Stimulated activated naive CD4-positive, alpha-beta T cell (primary cell): ENCODE results near the gene GFI1B.
"Not testable (repeated sequence)": the region's sequence is repeated elsewhere in the genome, so short reads cannot be mapped to it uniquely, and the experiment has no call there.

Source experiments
- DNase-seq, 6 experiments: peaks; one replicate each; lab custom pipeline; 2025; lab: John Stamatoyannopoulos, UW

GFI1B gene

DNA sequence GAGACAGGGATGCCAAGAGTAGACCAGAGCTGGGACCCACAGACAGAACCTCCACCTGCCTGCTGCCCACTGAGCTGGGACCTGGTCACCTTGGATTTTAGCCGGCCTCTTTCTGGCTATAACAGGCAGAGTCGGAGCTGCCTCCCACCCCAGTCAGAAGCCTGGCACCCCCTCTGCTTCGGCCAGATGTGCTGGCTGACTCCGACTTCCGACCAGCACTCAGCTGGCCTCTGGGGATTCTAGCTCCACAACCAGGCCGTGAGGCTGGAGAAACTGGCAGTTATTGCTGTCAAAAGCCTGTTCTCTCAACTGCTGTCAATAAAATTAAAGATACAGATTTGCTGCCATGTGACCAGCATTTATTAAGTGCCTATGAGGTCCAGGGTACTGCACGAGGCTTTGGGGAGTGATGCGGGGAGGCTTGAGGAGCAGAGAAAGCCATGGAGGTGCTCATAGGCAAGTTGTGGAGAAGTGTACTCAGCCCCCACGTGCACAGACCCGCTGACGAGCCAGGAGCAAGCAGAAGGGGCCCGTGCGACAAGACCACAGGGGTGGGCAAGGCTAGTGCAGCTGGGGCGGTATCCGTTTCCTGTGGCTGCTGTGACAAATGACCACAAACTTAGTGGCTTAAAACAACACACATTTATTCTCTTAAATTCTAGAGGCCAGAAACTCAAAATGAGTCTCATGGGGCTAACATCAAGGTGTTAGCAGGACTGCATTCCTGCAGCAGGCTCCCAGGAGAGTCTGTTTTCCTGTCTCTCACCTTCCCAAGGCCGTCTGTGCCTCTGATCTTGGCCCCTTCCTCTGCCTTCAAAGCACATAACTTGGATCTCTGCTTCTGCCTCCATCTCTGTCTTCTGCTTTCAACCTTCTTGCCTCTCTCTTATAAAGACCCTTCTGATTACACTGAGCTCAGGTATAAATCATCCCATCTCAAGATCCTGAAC lies 13.1 kb downstream of the GFI1B start:
- no peak for DNase-seq

DNA sequence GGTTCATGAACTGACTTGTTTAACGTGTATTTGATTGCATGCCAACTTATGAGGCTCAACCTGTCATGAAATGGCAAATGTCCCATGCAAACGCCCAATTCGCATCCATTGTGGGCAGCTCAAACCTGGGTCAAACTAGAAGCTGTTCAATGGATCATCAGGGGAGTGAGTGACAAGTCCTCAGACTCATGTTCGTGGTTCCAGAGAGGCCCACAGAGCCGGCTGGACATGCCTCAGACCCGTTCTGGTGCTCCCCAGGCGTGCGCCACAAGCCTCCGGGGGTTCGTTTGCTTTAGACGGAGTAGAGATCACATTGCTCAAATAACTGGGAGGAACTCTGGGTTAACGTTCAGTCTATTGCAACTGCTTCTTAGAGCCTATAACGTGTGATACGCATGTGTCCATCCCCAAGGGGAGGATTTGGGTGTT lies 15.0 kb downstream of the GFI1B start:
- DNase-seq: no peak

DNA sequence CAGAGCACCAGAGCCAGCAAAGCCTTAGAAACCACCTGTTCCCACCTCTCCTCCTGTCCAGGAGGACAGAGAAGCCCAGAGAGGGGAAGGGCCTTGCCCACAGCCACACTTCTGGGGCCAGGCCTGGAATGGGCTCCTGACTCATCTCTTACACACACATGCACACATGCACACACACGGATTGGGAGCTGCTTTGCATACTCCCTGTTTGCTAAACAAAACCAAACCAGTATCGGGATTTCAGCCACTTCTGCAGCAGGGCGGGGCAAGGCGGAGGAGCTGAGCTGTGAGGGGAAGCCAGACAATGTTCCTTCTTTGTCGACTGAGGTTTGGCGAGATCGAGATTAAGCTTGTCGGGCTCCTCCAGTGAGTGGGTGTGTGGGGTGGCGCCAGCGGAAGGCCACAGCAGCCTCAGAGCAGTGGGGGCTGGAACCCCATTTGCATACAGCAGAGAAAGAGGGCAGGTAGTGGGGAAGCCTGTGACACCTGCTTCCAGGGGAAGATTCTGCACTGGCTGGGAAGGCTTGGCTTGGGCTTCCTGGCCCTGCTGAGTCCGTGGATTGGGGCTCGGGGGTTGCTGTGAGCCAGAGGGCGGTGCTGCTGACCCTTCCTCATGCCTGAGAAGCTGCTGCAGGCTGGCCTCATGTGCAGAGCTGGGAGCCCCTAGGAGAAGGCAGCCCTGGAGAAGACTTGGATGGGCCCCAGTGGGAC lies 16.1 kb downstream of the GFI1B start:
- no peak for DNase-seq

DNA sequence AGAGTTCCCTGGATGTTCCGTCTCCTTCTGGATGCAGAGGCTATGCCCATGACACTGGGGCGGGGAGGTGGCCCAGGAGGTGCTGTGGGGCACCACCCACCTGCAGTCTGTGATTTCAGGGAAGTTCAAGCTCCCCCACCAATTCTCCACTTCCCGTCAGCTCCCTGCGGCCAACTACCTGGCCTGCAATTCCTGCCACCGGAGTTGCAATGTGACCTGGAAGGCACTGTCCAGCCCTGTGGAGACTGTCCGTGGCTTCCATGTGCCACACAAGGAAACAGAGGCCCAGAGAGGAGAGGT lies 16.6 kb downstream of the GFI1B start:
- no peak for DNase-seq

DNA sequence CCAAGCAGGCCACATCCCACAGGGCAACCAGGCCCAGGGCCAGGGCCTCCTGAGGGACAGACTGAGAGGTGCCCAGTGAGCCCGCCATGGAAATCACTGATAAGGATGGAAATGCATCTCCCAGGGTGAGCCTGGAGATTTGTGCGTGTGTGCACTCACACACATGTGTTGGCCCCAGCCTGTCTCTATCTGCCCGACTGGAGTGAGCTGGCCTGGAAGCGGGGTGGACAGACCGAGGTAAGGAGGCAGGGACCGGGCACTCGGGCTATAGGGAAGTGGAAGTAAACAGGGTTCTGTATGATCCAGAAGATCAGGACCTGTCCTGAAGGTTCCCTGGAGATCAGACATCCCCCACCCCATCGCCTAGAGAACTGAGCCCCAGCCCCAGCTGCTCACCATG lies 17.4 kb downstream of the GFI1B start:
- DNase-seq: no peak

DNA sequence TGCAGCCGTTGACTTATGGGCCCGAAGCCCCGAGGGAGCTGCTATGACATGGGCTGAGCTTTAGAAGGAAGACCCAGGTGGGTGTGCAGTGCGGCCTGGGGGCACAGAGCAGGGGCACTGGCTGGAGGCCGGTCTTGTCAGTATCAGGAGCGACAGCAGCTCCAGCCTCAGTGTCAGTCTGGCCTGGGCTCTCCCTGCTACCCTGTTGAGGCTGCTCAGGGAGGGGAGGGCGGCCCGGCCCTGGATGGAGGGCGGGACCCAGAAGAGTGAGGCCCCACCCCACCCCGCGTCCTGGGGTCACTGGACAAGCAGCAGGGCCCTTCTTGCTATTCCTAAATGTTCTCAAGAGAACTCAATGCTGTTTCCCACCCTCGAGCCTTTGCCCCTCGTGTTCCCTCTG lies 18.0 kb downstream of the GFI1B start:
- DNase-seq: no peak

DNA sequence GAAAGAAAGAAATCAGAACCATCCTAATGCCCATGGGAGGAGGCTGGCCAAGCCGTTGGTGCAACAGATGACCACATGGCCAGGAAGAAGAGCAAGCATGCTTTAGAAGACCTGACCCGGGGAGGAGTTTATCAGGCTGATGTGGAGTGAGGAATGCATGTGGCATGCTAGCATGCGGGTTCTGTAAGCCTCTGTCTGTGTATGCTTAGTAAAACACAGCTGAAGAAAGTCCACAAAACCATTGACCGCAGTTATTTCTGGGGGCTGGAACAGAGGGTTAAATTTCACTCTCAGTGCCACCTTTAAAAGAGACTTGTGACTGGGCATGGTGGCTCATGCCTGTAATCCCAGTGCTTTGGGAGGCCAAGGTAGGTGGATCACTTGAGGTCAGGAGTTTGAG lies 19.1 kb downstream of the GFI1B start:
- no peak for DNase-seq

DNA sequence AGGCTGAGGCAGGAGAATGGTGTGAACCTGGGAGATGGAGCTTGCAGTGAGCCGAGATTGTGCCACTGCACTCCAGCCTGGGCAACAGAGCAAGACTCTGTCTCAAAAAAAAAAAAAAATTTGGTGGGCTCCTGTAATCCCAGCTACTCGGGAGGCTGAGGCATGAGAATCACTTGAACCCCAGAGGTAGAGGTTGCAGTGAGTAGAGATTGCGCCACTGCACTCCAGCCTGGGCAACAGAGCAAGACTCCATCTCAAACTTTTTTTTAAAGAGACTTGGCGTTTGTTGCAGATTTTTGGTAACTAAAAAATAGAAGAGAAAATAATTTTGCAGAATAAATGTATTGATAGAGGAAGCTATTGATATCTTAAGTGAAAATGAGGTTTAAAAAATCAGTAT lies 19.7 kb downstream of the GFI1B start:
- DNase-seq: not testable (repeated sequence)

DNA sequence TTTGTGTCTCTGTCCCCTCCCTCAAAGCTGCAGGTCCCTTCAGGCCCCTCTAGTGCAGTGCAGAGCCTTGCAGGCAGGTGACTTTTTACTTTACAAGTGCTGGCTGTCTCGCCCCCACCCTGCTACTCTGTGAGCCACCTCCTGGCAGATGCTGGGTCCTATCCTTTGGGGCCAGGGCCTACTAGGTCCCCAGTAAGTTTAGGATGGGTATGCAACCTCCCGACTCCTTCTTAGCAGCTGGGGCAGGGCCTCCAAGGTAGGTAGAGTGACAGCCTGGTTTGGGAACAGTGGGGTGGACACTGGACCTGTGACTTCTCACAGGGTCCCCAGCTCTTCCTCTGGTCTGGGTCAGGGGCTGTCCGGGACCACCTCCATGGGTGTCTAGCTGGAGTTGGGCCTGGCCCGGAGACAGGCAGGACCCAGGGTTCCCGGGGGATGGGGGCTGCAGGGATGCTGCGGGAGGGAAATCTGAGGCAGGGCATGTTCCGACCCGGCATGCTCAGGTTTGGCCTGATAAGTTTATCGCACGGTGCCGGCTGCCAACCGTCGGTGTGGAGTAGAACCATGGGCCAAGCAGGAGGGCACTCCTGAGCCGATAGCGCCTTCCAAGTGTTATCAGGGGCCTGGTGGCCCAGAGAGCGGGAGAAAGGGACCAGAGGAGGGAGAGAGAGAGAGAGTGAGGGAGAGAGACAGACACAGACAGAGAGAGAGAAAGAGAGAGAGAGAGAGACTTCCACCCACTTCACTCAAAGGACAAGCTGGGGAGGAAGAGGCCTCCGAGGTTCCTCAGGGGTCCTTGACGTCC lies 20.5 kb downstream of the GFI1B start:
- no peak for DNase-seq

DNA sequence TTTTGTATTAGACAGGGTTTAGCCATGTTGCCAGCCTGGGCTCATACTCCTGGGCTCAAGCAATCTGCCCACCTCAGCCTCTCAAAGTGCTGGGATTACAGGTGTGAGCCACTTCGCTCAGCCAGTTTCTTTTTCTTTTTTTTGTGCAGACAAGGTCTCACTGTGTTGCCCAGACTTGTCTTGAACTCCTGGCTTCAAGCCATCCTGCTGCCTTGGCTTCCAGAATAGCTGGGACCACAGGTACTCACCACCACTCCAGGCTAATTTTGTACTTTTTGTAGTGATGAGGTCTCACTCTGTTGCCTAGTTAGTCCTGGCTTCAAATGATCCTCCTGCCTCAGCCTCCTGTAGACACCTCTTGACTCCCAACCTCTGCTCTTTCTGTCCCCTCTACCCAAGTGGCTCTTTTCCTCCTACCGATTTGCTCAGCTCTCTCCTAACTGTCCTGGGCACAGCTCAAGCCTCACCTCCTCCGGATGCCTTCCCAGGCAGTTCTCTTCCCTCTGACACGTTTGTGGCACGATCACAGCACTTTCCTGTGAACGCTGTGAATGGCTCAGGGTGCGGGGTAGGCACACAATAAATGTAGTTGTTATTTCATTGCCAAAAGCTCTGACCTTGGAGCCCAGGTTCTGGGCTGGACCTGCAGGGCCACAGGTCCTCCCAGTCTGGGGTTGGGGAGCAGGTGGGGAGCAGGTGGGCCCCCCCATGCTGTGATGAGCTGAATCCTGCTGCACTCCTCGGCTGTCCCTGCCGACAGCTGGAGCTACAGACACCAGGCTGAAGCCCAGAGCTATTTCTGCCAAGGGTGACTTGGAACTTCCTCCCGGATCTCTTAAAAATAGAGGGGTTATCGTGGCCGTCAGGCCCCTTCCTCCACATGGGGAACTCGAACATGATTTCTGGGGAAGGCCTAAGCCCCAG lies 23.9 kb downstream of the GFI1B start:
- DNase-seq: no peak

DNA sequence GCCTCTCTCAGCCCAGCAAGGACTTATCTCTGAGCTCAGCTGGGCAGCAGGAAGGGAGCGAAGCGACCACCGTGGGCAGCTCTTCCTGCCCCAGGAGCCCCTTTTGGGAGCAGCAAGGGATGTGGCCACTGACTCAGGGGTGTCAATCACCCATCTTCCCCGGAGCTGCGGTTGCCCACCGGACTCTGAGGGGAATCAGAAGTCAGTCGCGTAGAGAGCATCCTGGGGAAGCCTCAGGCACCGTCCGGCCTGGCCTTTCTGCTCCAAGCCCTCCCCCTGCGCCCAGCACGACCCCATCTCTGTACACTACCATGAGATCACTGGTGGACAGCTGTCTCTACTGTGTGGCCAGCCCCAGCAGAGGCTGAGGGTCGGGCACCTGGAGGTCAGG lies 24.6 kb downstream of the GFI1B start:
- DNase-seq: no peak

DNA sequence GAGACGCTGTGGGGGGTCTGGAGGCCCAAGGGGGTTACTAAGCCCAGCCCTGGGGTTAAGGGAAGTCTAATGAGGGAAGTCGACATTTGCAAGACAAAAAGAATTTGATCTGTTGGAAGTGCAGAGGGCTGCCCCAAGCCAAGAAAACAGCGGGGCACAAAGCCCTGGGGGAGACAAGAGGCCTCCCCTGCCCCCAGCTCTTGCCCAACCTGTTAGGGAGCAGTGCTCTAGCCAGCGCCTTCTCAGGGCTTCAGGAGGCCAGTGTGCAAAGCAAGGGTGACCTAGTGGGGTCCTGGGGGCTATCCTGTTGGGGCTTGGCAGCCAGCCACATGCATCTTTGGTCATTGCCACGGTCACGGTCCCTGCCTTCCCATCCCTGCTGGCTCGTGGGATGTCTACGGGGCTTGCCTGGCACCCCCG lies 25.2 kb downstream of the GFI1B start:
- DNase-seq: no peak

DNA sequence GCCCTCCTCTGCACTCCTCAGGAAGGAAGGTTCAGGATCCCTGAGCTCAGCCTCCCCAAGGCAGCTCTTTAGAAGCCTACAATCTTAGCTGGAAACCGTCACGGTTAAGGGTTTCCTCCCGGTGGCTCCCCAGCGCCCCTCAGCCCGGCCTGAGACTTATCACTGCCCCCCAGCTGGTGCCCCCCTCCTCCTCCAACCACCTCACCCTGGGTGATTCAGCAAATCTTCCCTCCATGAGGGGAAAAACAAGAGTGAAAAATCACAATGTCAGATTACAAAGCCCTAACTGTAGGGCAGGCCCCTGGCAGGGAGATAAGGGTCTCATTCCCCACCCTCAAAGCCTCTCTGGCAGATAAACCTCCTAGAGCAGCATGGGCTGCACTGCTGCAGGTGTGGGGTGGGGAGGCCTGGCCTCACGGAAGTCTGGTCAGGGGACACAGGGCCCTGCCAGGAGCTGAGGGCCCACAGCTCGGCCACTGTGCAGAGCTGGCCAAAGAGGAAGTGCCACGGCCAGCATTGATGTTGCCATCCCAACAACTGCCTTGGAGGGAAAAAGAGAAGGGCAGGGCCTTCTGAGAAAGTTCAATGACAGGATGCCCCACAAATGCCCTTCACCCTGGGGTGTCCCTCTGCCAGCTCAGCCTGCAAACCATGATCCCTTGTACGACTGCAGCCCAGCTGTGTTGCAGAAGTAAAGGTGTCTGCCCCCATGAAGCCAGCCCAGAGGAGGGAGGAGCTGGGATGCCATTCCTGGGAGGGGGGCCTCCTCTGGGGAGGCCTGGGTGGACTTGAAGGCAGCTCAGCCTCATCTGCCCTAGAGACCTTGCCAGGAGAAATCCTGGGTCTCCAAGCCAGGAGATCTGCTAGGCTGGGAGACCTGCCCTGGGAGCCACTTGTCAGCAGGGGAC lies 25.9 kb downstream of the GFI1B start:
- DNase-seq: no peak

DNA sequence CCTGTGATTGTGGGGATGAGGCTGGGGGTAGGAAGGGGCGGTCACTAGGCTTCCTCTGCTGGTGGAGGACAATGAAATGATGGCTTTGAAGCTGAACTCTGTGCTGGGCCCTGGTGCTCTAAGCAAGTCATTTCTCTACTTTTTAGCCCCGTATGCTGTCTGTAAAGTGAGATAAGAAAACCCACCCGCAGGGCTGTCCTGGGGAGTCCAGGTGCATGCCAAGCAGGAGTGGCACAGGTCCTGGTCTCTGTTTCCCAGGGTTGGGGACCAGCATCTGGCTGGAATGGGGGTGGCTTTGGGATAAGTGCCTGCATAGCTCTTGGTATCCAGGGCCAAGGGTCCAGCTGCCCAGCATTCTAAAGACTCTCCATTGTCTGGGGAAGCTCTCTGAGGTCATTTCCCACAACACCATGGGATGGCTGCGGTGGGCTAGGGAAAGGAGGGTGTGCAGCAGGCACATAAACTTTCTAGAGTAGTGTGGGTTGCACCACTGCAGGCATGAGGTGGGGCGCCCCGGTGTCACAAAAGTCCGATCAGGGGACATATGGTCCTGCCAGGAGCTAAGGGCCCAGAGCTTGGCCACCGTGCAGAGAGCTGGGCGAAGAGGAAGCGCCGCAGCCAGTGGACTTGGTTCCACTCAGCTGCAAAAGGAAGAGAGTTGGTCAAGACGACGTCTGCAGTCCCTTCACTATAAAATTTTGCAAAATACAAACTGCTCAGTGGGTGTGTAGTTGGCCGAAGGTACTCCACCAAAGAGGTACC lies 26.7 kb downstream of the GFI1B start:
- no peak for DNase-seq

DNA sequence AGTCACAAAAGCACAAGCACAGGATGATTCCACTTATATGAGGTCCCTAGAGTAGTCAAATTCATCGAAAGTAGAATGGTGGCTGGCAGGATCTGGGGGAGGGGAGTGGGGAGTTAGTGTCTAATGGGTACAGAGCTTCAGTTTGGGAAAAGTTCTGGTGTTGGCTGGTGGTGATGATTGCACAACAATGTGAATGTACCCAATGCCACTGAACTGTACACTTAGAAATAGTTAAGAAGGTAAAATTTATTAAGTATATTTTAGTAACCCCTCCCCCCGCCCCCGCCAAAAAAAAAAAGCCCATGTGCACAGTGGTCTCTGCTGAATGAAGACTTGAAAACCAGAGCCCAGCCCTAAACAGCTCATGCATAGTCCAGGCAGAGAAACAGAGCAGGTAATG lies 27.5 kb downstream of the GFI1B start:
- DNase-seq: no peak

DNA sequence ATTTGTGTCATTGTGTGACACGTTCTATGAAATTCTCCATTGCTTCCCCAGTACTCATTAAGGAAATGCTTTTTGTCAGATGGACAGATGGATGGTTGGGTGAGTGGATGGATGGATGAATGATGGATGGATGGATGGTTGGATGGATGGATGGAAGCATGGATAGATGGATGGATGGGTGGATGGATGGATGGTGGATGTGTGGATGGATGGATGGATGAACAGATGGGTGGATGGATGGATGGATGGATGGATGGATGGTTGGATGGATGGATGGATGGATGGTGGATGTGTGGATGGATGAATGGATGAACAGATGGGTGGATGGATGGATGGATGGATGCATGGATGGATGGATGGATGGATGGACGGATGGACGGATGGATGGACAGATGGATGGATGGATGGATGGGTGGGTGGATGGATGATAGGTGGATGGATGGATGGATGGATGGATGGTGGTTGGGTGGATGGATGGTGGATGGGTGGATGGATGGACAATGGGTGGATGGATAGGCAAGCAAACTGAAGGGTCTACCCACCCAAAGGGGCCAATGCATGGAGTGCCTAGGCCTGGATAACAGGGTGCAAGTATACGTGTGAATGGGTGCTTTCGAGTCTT lies 28.3 kb downstream of the GFI1B start:
- DNase-seq: no peak

DNA sequence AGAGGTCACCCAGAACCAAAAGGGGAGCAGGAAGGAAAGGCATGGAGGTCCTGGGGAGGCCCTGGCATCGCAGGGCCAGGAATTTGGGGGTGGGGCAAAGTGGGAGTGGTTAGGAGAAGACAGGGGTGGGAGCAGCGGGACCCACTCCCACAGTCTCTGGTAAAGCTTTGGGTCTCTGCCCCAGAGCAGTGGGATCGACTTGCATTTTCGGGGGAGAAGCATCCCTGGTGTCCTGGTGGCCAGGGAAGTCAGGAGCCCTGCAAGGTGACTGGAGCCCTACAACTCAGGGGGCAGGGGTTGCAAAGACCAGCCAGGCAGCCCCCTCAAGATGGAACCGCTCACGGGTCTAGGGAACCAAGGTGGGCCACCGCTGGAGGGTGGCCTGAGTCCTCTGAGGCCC lies 29.9 kb downstream of the GFI1B start:
- DNase-seq: no peak

DNA sequence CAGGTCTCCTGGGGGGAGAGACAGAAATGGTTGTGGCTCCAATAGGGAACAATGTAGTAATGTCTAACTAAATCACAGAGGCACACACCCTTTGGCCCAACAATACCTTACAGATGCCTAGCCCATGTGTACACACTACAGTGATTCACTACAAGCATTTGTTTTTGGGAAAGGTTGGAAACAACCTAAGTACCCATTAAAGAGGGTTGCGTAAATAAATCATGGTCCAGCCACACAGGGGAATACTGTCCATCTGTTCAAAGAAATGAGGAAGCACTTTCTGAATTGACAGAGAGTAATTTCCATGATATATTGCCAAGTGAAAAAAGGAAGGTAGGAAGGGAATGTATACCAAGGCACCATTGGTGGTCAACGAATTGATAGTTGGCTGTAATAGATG lies 30.3 kb downstream of the GFI1B start:
- no peak for DNase-seq

DNA sequence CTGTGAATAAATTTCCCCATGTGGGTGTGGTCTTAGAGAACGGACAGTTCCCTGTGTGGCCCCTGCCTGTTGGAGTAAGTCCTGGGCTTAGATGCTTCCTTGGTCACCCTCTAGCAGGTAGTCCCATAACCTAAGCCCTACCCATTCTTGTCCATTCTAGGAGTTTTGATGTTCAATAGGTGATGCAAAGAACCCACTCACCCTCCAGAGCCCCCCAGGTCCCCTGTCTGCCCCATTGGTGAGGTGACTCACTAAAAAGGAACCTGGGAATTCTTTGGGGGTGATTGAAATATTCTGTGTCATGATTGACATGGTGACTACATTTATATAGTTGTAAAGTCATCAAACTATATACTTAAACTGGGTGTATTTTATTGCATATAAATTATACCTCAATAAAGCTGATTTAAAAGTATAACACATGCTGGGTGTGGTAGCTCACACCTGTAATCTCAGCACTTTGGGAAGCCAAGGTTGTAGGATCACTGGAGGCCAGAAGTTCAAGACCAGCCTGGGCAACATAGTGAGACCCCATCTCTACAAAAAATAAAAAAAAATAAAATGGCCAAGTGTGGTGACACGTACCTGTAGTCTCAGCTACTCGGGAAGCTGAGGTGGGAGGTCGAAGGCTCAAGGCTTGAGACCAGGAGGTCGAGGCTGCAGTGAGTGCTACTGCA lies 31.6 kb downstream of the GFI1B start:
- no peak for DNase-seq
